MM.1S (cell line): ENCODE data around the gene SHFL.
A peak's percentile ranks its signal among the peaks of the same experiment; 100 is the strongest.

ENCODE experiments used
- DNase-seq: peaks from one replicate; pipeline ENCODE4 v3.0.0-alpha.2; 2015
- H2AFZ ChIP-seq: fragments of 300-600 bp; sonication (generic); 2 replicates; pipeline ENCODE4 v1.6.0; 2016; ENCODE audit warnings: antibody characterized with exemption, low read length
- H3F3A ChIP-seq: fragments of 300-600 bp; sonication (generic); 2 replicates; pipeline ENCODE4 v1.6.1; 2016; ENCODE audit warnings: mild to moderate bottlenecking, antibody characterized with exemption, low read length, moderate library complexity, mixed read lengths; ENCODE audit not compliant: insufficient read depth
- H3K27ac ChIP-seq: fragments of 300-600 bp; sonication (generic); 2 replicates; pipeline ENCODE4 v1.5.1; 2016; ENCODE audit warnings: mild to moderate bottlenecking, low read length
- H3K27me3 ChIP-seq: fragments of 300-600 bp; sonication (generic); replicated peaks from 2 replicates; pipeline ENCODE4 v1.6.0; 2016; ENCODE audit warnings: low read length; ENCODE audit not compliant: insufficient read depth
- H3K36me3 ChIP-seq: fragments of 300-600 bp; sonication (generic); replicated peaks from 2 replicates; pipeline ENCODE4 v1.6.1; 2016; ENCODE audit warnings: mild to moderate bottlenecking, low read length, mixed read lengths; ENCODE audit not compliant: insufficient read depth
- H3K4me1 ChIP-seq: fragments of 300-600 bp; sonication (generic); 2 replicates; pipeline ENCODE4 v1.6.1; 2016; ENCODE audit warnings: low read length, mixed read lengths
- H3K4me2 ChIP-seq: fragments of 300-600 bp; sonication (generic); 2 replicates; pipeline ENCODE4 v1.6.0; 2016; ENCODE audit warnings: low read depth, low read length
- H3K4me3 ChIP-seq: fragments of 300-600 bp; sonication (generic); 2 replicates; pipeline ENCODE4 v1.5.1; 2016; ENCODE audit warnings: low read length, mixed read lengths
- H3K79me2 ChIP-seq: fragments of 300-600 bp; sonication (generic); 2 replicates; pipeline ENCODE4 v1.6.1; 2016; ENCODE audit warnings: mixed run types, low read length, mixed read lengths
- H3K9ac ChIP-seq: fragments of 300-600 bp; sonication (generic); 2 replicates; pipeline ENCODE4 v1.6.1; 2016; ENCODE audit warnings: low read length, mixed read lengths
- H3K9me2 ChIP-seq: fragments of 300-600 bp; sonication (generic); replicated peaks from 2 replicates; pipeline ENCODE4 v1.6.1; 2016; ENCODE audit warnings: mild to moderate bottlenecking, low read length, mixed read lengths; ENCODE audit not compliant: insufficient read depth
- H3K9me3 ChIP-seq: fragments of 300-600 bp; sonication (generic); replicated peaks from 2 replicates; pipeline ENCODE4 v1.6.1; 2016; ENCODE audit warnings: mild to moderate bottlenecking, low read length, mixed read lengths; ENCODE audit not compliant: insufficient read depth
- H4K20me1 ChIP-seq: fragments of 300-600 bp; sonication (generic); 2 replicates; pipeline ENCODE4 v1.6.1; 2016; ENCODE audit warnings: mild to moderate bottlenecking, low read length, moderate library complexity, mixed read lengths; ENCODE audit not compliant: insufficient read depth
- CTCF ChIP-seq: fragments of 300-600 bp; sonication (generic); IDR thresholded peaks from 2 replicates; pipeline ENCODE4 v1.5.1; 2016; ENCODE audit warnings: antibody characterized with exemption, low read length, mixed read lengths
- EZH2 ChIP-seq: fragments of 300-600 bp; sonication (generic); optimal IDR thresholded peaks from 2 replicates; pipeline ENCODE3; 2017; ENCODE audit warnings: low read depth, mild to moderate bottlenecking, antibody characterized with exemption, low read length, mixed read lengths
- EZH2phosphoT487 ChIP-seq: fragments of 300-600 bp; sonication (generic); IDR thresholded peaks from 2 replicates; pipeline ENCODE4 v1.6.1; 2018; ENCODE audit warnings: antibody characterized with exemption, low read length

The SHFL gene

GRCh38 chr19:10104665-10105508, 18.8 kb downstream of the SHFL start:
- Histone ChIP-seq H3K4me1 (peaks cover 16% of the 10 kb centered on the region), H3K4me2 (no peak overlapping the region), H4K20me1 (no peaks in the 10 kb centered on the region), H3K9me2 (no peaks in the 10 kb centered on the region), H3F3A (no peaks in the 10 kb centered on the region), H3K4me3 (no peak overlapping the region), H3K9ac (no peak overlapping the region), H3K27ac (no peak overlapping the region), H2AFZ (peak overlapping the region; percentile 71; the same call in 1 of the 2 replicates), H3K36me3 (peaks cover 16% of the 10 kb centered on the region), H3K27me3 (no peaks in the 10 kb centered on the region), H3K79me2 (peaks cover 39% of the 10 kb centered on the region), H3K9me3 (no peaks in the 10 kb centered on the region)
- DNase-seq, result no peak
- TF ChIP-seq EZH2phosphoT487 (no peak), CTCF (no peak), EZH2 (no peak)

GRCh38 chr19:10105509-10106099, 19.5 kb downstream of the SHFL start:
- Histone ChIP-seq H3K79me2 (peaks cover 42% of the 10 kb centered on the region), H3K9ac (peak overlapping the region; percentile 30; the same call in 1 of the 2 replicates), H3K27ac (no peak overlapping the region), H3F3A (peaks cover 5% of the 10 kb centered on the region; the same call in 1 of the 2 replicates), H3K9me3 (no peaks in the 10 kb centered on the region), H3K4me1 (peaks cover 16% of the 10 kb centered on the region), H3K27me3 (no peaks in the 10 kb centered on the region), H3K36me3 (peaks cover 18% of the 10 kb centered on the region), H4K20me1 (no peaks in the 10 kb centered on the region), H3K4me3 (peak overlapping the region; percentile 53), H3K9me2 (no peaks in the 10 kb centered on the region), H3K4me2 (peak overlapping the region; percentile 78; the same call in 1 of the 2 replicates), H2AFZ (peak overlapping the region; percentile 71)
- no peak for DNase-seq
- TF ChIP-seq EZH2phosphoT487, result no peak
- no peak for TF ChIP-seq EZH2
- TF ChIP-seq CTCF, result no peak

- H3K9me3 ChIP-seq, result no peaks in the 10 kb centered on the region
- peaks cover 18% of the 10 kb centered on the region for H3K36me3 ChIP-seq
- H3K27me3 ChIP-seq, result no peaks in the 10 kb centered on the region
- peaks cover 23% of the 10 kb centered on the region for H3K4me1 ChIP-seq
- no peaks in the 10 kb centered on the region for H4K20me1 ChIP-seq
- TF ChIP-seq CTCF (no peak), EZH2phosphoT487 (no peak), EZH2 (no peak)
- H3K79me2 ChIP-seq, result peaks cover 42% of the 10 kb centered on the region
- peak within 1 kb of the TSS; percentile 75 for H3K4me3 ChIP-seq
- peak within 1 kb of the TSS; percentile 52; the same call in 1 of the 2 replicates for H3K27ac ChIP-seq
- H3K9ac ChIP-seq, result peak within 1 kb of the TSS; percentile 96
- H2AFZ ChIP-seq, result peak within 1 kb of the TSS; percentile 71
- peak within 1 kb of the TSS; percentile 80 for H3K4me2 ChIP-seq
- peaks cover 12% of the 10 kb centered on the region for H3F3A ChIP-seq
- DNase-seq, result peak; percentile 99
- H3K9me2 ChIP-seq, result no peaks in the 10 kb centered on the region
Observed at GRCh38 chr19:10106100-10106936, 20.2 kb downstream of the SHFL start, which contains the start of gene PPAN. TSS of gene PPAN (plus strand) at chr19:10106362. CDS start at chr19:10106395, 33 bp downstream.
